HG02642 (cell line): Measurements from ENCODE around the gene LARP4.
"Not testable (repeated sequence)": the region's sequence is repeated elsewhere in the genome, so short reads cannot be mapped to it uniquely, and the experiment has no call there.

ENCODE experiments used
- ATAC-seq: cut with Tn5 transposase; IDR thresholded peaks from one replicate; pipeline ENCODE4 v1.9.1; 2021; ENCODE audit warnings: mild to moderate bottlenecking; ENCODE audit not compliant: unreplicated experiment, poor library complexity

LARP4 gene

GRCh38 chr12:50520416-50521207, 119.9 kb downstream of the LARP4 start:
- ATAC-seq = no peak

DNA sequence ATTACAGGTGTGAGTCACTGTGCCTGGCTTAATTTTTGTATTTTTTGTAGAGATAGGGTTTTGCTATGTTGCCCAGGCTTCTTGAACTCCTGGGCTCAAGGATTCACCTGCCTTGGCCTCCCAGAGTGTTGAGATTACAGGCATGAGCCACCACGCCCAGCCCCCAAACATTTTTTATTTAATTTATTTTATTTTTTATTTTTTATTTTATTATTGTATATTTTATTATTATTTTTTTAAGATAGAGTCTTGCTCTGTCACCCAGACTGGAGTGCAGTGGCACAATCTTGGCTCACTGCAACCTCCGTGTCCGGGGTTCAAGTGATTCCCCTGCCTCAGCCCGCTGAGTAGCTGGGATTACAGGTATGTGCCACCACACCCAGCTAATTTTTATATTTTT, 121.1 kb downstream of the LARP4 start:
- ATAC-seq = not testable (repeated sequence)

DNA sequence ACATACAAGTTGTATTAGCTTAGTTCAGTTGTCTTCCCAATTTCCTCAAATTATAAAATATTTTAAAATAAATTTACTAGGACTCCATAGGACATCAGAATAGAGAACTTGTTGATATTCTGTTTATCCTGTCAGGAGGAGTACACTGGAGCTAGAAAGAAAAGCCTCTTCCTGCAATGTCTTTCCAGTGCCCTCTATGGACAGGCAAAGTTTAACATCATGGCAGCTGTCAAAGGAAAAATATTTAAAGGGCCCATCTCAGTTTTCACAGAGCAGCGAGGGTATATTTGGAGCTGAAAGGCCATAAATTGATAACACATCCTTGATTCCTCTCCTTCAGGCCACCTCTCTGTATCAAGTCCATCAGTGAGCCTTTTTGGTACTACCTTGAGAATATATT, 123.1 kb downstream of the LARP4 start:
- no peak for ATAC-seq

GRCh38 chr12:50524621-50525020, 123.9 kb downstream of the LARP4 start:
- no peak for ATAC-seq

DNA sequence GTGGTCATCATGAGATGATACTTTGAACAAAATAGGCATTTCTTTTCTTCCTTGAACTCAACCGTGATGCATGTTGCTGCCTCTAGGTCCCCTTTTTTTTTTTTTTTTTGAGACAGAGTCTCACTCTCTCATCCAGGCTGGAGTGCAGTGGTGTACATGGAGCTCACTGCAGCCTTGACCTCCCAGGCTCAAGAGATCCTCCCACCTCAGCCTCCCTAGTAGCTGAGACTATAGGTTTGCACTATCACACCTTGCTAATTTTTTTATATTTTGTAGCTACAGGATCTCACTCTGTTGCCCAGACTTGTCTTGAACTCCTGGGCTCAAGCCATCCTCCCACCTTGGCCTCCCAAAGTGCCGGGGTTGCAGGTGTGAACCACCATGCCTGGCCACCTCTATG, 124.7 kb downstream of the LARP4 start:
- no peak for ATAC-seq

DNA sequence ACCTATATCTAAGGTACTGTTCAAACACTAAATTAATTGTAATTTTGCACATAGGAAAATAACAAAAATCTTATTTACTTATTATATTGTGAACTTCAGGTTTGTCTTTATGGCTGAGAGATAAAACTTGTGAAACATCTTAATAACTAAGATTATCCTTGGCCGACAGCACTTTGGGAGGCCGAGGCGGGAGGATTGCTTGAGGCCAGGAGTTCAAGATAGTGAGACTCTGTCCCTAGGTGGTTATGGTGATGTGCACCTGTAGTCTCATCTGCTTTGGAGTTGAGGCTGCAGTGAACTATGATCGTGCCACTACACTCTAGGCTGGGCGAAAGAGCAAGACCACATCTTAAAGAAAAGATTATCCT, 126.7 kb downstream of the LARP4 start:
- ATAC-seq = no peak

DNA sequence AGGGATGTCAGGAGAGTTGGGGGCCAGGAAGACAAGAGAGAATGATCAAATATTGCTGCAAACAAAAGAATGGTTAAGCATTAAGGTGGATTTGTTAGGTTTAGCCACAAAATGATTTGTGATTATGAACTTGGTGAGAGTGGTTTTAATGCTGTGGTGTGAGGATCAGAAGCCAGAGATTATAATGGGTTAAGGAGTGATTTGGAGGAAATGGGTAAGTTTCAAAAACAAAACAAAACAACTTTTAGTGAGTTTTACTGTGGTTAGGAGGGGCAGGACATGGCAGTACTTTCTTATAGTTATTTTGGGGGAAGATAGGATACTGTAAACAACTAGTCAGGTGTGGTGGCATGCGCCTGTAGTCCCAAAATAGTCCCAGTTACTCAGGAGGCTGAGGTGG, 128.1 kb downstream of the LARP4 start:
- ATAC-seq = no peak

GRCh38 chr12:50529345-50529744, 128.7 kb downstream of the LARP4 start:
- no peak for ATAC-seq
